NCI-H1105 treated with DMSO at 0.1 percent for 48 hours (cell line): ENCODE results near the gene TP73.

Source experiments
- DNase-seq: peaks from one replicate; lab custom pipeline; 2025; lab: John Stamatoyannopoulos, UW

Gene TP73

DNA sequence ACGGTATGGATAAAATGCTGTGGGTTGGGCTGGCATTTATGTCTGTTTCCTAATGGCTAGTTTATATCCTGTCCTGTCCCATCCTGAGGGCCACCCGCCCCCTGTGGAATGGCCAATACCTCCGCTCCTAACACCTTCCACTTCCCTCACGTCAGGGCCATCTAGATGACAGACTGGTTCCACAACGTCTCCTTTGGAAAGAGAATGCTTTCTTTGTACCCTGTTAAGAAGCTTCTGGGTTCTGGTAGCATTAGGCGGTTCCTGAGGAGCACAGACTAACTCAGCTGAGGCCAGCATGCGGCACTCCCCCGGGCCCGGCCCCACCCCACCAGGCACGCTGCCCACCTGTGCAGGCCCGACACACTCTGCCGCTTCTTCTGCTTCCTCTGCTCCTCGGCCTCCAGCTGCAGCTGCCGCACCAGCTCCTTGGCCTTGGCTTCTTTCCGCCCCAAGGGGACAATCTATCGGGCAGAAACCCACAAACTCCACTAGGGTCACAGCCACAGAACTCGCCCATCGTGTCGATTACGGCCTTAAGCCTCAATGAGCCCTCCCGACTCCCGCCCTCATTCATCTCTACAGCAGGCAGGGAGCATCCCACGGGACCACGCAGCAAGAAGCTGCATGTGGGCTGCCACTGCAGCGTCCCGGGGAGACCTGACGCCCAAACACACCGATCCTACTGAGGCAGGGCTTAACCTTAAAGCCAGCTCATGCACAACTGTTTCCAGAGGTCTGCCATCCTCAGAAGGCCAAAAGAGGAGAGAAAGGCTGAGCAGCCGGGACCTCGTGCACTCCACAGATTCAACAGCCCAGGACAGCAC is 131.5 kb downstream of the TP73 start:
- no peak for DNase-seq

- no peak for DNase-seq
Measured at GRCh38 chr1:3785045-3785444, 132.7 kb downstream of the TP73 start.

GRCh38 chr1:3785456-3786157 is 133.3 kb downstream of the TP73 start:
- no peak for DNase-seq
